IMR-90 (cell line): ENCODE measurements around the gene FBXL5.

Experiments used
- FOS ChIP-seq: fragments of 150-350 bp; IDR thresholded peaks from 2 replicates; pipeline ENCODE4 v1.6.1; 2016; ENCODE audit warnings: low read depth, low read length
- MAFK ChIP-seq: IDR thresholded peaks from 2 replicates; pipeline ENCODE4 v1.6.1; 2012; ENCODE audit warnings: low read depth, low read length, improper control_type of control experiment
- MAZ ChIP-seq: IDR thresholded peaks from 2 replicates; pipeline ENCODE4 v1.6.1; 2012; ENCODE audit warnings: low read depth, mild to moderate bottlenecking, low read length, improper control_type of control experiment, moderate library complexity, borderline replicate concordance
- NFE2L2 ChIP-seq: fragments of 150-350 bp; IDR thresholded peaks from 2 replicates; pipeline ENCODE4 v1.6.1; 2016; ENCODE audit warnings: low read depth, mild to moderate bottlenecking, low read length
- POLR2A ChIP-seq: IDR thresholded peaks from 2 replicates; pipeline ENCODE4 v1.6.1; 2012; ENCODE audit warnings: mild to moderate bottlenecking, low read depth, low read length
- RAD21 ChIP-seq: IDR thresholded peaks from 2 replicates; pipeline ENCODE4 v1.6.1; 2012; ENCODE audit warnings: low read length, improper control_type of control experiment
- RFX5 ChIP-seq: IDR thresholded peaks from 2 replicates; pipeline ENCODE4 v1.8.0; 2012; ENCODE audit warnings: low read depth, mild to moderate bottlenecking, low read length, moderate library complexity
- TF ChIP-seq, protein P1 (sequence below): conservative IDR thresholded peaks from 2 replicates; pipeline ENCODE4 v1.5.1; 2012; ENCODE audit warnings: mild to moderate bottlenecking, low read depth, low read length, improper control_type of control experiment

DNA sequence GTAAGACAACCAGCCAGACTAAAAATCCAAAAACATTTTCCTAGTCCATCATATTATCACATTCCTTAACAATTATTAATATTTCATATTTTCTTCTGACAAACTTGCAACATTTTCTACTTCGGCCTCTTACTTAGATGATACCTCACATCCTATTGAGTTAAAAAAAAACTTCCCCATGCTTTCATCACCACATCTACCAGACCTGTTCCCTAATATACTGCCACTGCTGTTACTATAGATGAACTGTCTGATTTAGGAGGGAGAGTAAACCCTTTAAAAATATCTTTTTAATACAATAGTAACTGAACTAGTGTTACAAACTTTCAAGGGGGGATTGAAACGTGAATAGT, 28.0 kb upstream of the FBXL5 start:
- TF ChIP-seq RAD21: no peak
- TF ChIP-seq, protein P1, sequence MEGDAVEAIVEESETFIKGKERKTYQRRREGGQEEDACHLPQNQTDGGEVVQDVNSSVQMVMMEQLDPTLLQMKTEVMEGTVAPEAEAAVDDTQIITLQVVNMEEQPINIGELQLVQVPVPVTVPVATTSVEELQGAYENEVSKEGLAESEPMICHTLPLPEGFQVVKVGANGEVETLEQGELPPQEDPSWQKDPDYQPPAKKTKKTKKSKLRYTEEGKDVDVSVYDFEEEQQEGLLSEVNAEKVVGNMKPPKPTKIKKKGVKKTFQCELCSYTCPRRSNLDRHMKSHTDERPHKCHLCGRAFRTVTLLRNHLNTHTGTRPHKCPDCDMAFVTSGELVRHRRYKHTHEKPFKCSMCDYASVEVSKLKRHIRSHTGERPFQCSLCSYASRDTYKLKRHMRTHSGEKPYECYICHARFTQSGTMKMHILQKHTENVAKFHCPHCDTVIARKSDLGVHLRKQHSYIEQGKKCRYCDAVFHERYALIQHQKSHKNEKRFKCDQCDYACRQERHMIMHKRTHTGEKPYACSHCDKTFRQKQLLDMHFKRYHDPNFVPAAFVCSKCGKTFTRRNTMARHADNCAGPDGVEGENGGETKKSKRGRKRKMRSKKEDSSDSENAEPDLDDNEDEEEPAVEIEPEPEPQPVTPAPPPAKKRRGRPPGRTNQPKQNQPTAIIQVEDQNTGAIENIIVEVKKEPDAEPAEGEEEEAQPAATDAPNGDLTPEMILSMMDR: no peak
- no peak for TF ChIP-seq MAZ
- TF ChIP-seq FOS: no peak
- TF ChIP-seq NFE2L2: no peak
- TF ChIP-seq POLR2A: no peak
- no peak for TF ChIP-seq RFX5
- TF ChIP-seq MAFK: no peak
